Transverse colon (tissue), 4 donors: ENCODE data around the gene D2HGDH.

Source experiments
- EP300 ChIP-seq: sonication (generic); formaldehyde crosslinking; IDR thresholded peaks from one replicate; pipeline ENCODE4 v1.6.1; 2017; ENCODE audit warnings: antibody characterized with exemption, low read depth
- POLR2A ChIP-seq: fragments of 450-650 bp; IDR thresholded peaks from one replicate; pipeline ENCODE4 v1.6.1; 2016; ENCODE audit warnings: antibody characterized with exemption, mild to moderate bottlenecking, moderate library complexity
- POLR2AphosphoS5 ChIP-seq, 3 donors: sonication (generic); formaldehyde crosslinking; IDR thresholded peaks; one replicate each; pipeline ENCODE4 v1.6.1; 2016; ENCODE audit warnings: antibody characterized with exemption in 3 of 3
- TF ChIP-seq, protein P1 (sequence below), 5 experiments: fragments of 200-600 bp in 3 of 5; fragments of 450-650 bp in 2 of 5; sonication (generic) in 3 of 5; IDR thresholded peaks; 1 replicate in 2 of 5; 2 replicates in 3 of 5; pipeline ENCODE4 v1.5.1; 2016 to 2017; ENCODE audit warnings: antibody characterized with exemption in 5 of 5, inconsistent platforms in 3 of 5, mild to moderate bottlenecking in 2 of 5, moderate library complexity in 1 of 5

GRCh38 chr2:241811201-241811951 lies 76.9 kb downstream of the D2HGDH start:
- TF ChIP-seq, protein P1, sequence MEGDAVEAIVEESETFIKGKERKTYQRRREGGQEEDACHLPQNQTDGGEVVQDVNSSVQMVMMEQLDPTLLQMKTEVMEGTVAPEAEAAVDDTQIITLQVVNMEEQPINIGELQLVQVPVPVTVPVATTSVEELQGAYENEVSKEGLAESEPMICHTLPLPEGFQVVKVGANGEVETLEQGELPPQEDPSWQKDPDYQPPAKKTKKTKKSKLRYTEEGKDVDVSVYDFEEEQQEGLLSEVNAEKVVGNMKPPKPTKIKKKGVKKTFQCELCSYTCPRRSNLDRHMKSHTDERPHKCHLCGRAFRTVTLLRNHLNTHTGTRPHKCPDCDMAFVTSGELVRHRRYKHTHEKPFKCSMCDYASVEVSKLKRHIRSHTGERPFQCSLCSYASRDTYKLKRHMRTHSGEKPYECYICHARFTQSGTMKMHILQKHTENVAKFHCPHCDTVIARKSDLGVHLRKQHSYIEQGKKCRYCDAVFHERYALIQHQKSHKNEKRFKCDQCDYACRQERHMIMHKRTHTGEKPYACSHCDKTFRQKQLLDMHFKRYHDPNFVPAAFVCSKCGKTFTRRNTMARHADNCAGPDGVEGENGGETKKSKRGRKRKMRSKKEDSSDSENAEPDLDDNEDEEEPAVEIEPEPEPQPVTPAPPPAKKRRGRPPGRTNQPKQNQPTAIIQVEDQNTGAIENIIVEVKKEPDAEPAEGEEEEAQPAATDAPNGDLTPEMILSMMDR (IDR thresholded peaks at IDR 0.05), result no peak
- TF ChIP-seq POLR2A, result no peak
- no peak for TF ChIP-seq EP300
- TF ChIP-seq POLR2AphosphoS5 (IDR thresholded peaks at IDR 0.05), result no peak
